ENCODE data around the gene RHO. TPM values are rescaled to one million over a fixed set of nuclear protein-coding genes. Genes with fewer than 3 reads are reported as not detected.

The RHO gene
- total and polyA plus RNA-seq, 2 donors (not counting 1 experiment from before 2014, with no cell fraction given) = 0.10 TPM; not detected in 1

- ChIA-PET CTCF (interaction anchor here (2.5 kb wide), 1 partner anchor 47 kb away, joined by 8 read pairs; no protein-coding TSS in a partner anchor), POLR2A (no interaction called here)
- H3K27me3 ChIP-seq (replicated peaks in 1 of 4; ENCODE audit: control extremely low read depth in 1 of 4, control insufficient read depth in 3 of 4, insufficient read depth in 4 of 4, low read length in 3 of 4) = peaks cover 0 to 2% (median 0%) of the 10 kb centered on the region in 4 experiments
- Mint-ChIP-seq H3K27me3 (peaks cover 3% of the 10 kb centered on the region), H3K9me3 (ENCODE audit: insufficient read depth) (no peaks in the 10 kb centered on the region), H3K27ac (no peak overlapping the region), H3K4me3 (no peak overlapping the region), H3K4me1 (peaks cover 21% of the 10 kb centered on the region)
- H2AFZ ChIP-seq (ENCODE audit: insufficient read depth, low read depth, low read length, poor library complexity, severe bottlenecking) = no peak overlapping the region
- no peaks in the 10 kb centered on the region for H4K20me1 ChIP-seq (ENCODE audit: control insufficient read depth, insufficient read depth, low read length, poor library complexity, severe bottlenecking)
- ATAC-seq (ENCODE audit: low read depth) (no peak), DNase-seq (no peak)
- peaks cover 10 to 21% of the 10 kb centered on the region in 2 donors for H3K4me1 ChIP-seq (ENCODE audit: control insufficient read depth in 2 of 2, insufficient read depth in 2 of 2, low read length in 2 of 2)
- no peak overlapping the region for H3K27ac ChIP-seq (ENCODE audit: low read length in 2 of 2)
- no peak overlapping the region for H3K9ac ChIP-seq (ENCODE audit: low read length)
- 88% methylated on average over 9 of the region's 12 CpGs for WGBS (ENCODE audit: insufficient coverage)
- H3K4me3 ChIP-seq (ENCODE audit: control extremely low read depth in 1 of 5, extremely low read depth in 1 of 5, insufficient read depth in 1 of 5, low read depth in 2 of 5, low read length in 4 of 5) = no peak overlapping the region
- H3K9me3 ChIP-seq (ENCODE audit: control extremely low read depth in 1 of 3, control insufficient read depth in 2 of 3, insufficient read depth in 1 of 3, low read length in 2 of 3) = no peaks in the 10 kb centered on the region
- no peaks in the 10 kb centered on the region for H3K36me3 ChIP-seq (replicated peaks in 1 of 2; ENCODE audit: control extremely low read depth in 1 of 2, control insufficient read depth in 1 of 2, extremely low read depth in 1 of 2, insufficient read depth in 2 of 2, low read length in 1 of 2)
- TF ChIP-seq EZH2 (IDR thresholded peaks at IDR 0.05; ENCODE audit: borderline replicate concordance, insufficient read depth, low read depth, low read length, poor library complexity, severe bottlenecking) (no peak), CTCF (IDR thresholded peaks at IDR 0.05) (no peak)
- intact Hi-C loops (cut with micrococcal nuclease) = no loop called here
- no peak overlapping the region for H3K4me2 ChIP-seq (replicated peaks; ENCODE audit: low read depth, low read length, poor library complexity, severe bottlenecking)
- H3K79me2 ChIP-seq (ENCODE audit: control insufficient read depth, insufficient read depth, low read length) = no peaks in the 10 kb centered on the region
Observed at GRCh38 chr3:129529436-129530210, 1.2 kb downstream of the RHO start.

- no peaks in the 10 kb centered on the region for H3K9me3 ChIP-seq (ENCODE audit: control extremely low read depth in 1 of 3, control insufficient read depth in 2 of 3, insufficient read depth in 1 of 3, low read length in 2 of 3)
- Mint-ChIP-seq H3K27me3 (peaks cover 3% of the 10 kb centered on the region), H3K27ac (peak overlapping the region; percentile 59), H3K4me3 (no peak overlapping the region), H3K9me3 (ENCODE audit: insufficient read depth) (no peaks in the 10 kb centered on the region), H3K4me1 (peaks cover 17% of the 10 kb centered on the region)
- H3K79me2 ChIP-seq (ENCODE audit: control insufficient read depth, insufficient read depth, low read length) = no peaks in the 10 kb centered on the region
- ChIA-PET POLR2A (no interaction called here), CTCF (interaction anchor here (2.5 kb wide), 1 partner anchor 47 kb away, joined by 8 read pairs; no protein-coding TSS in a partner anchor)
- WGBS (ENCODE audit: insufficient coverage) = 97% methylated on average over 4 of the region's 6 CpGs
- H3K4me3 ChIP-seq (ENCODE audit: control extremely low read depth in 1 of 5, extremely low read depth in 1 of 5, insufficient read depth in 1 of 5, low read depth in 2 of 5, low read length in 4 of 5) = no peak overlapping the region
- intact Hi-C loops (cut with micrococcal nuclease) = no loop called here
- no peaks in the 10 kb centered on the region for H4K20me1 ChIP-seq (ENCODE audit: control insufficient read depth, insufficient read depth, low read length, poor library complexity, severe bottlenecking)
- no peak overlapping the region for H2AFZ ChIP-seq (ENCODE audit: insufficient read depth, low read depth, low read length, poor library complexity, severe bottlenecking)
- H3K27me3 ChIP-seq (replicated peaks in 1 of 4; ENCODE audit: control extremely low read depth in 1 of 4, control insufficient read depth in 3 of 4, insufficient read depth in 4 of 4, low read length in 3 of 4) = peaks cover 0 to 2% (median 0%) of the 10 kb centered on the region in 4 experiments
- no peak overlapping the region for H3K9ac ChIP-seq (ENCODE audit: low read length)
- no peak overlapping the region for H3K4me2 ChIP-seq (replicated peaks; ENCODE audit: low read depth, low read length, poor library complexity, severe bottlenecking)
- peaks cover 10 to 20% of the 10 kb centered on the region in 2 donors for H3K4me1 ChIP-seq (ENCODE audit: control insufficient read depth in 2 of 2, insufficient read depth in 2 of 2, low read length in 2 of 2)
- DNase-seq (no peak), ATAC-seq (ENCODE audit: low read depth) (no peak)
- no peak overlapping the region for H3K27ac ChIP-seq (ENCODE audit: low read length in 2 of 2)
- no peak for TF ChIP-seq EZH2 (IDR thresholded peaks at IDR 0.05; ENCODE audit: borderline replicate concordance, insufficient read depth, low read depth, low read length, poor library complexity, severe bottlenecking)
- TF ChIP-seq CTCF (IDR thresholded peaks at IDR 0.05) = no peak
- no peaks in the 10 kb centered on the region for H3K36me3 ChIP-seq (replicated peaks in 1 of 2; ENCODE audit: control extremely low read depth in 1 of 2, control insufficient read depth in 1 of 2, extremely low read depth in 1 of 2, insufficient read depth in 2 of 2, low read length in 1 of 2)
Observed at GRCh38 chr3:129530251-129530791, 1.9 kb downstream of the RHO start.

Measured in B cell (primary cell).